Measurements from ENCODE around the gene GPC6. TPM values are rescaled to one million over a fixed set of nuclear protein-coding genes. Genes with fewer than 3 reads are reported as not detected.

Gene GPC6
- total RNA-seq, 4 donors from 2014 or later: 6.7 to 67.2 (median 11.1) TPM

DNA sequence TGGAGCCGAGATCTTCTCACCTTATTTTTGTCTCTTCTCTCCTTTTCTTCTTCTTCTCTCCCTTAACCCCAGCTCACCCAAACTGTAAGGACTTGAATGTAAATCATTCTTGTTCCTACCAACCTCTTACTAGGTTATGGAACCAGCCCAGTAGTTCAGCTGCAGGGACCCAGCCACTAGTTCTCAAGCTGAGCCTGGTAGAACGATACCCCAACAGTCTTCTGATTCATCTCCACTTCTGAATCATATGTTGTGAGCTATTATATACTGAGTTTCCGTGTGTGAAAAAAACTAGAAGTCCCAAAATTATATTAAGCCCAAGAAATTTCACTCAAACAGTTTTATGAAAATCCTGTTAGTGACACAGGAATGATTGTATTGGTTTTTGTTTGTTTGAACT is 1185.1 kb downstream of the GPC6 start:
- no peaks in the 10 kb centered on the region for H3K9me3 ChIP-seq
- no peak overlapping the region for H3K27ac ChIP-seq
- TF ChIP-seq, protein P1, sequence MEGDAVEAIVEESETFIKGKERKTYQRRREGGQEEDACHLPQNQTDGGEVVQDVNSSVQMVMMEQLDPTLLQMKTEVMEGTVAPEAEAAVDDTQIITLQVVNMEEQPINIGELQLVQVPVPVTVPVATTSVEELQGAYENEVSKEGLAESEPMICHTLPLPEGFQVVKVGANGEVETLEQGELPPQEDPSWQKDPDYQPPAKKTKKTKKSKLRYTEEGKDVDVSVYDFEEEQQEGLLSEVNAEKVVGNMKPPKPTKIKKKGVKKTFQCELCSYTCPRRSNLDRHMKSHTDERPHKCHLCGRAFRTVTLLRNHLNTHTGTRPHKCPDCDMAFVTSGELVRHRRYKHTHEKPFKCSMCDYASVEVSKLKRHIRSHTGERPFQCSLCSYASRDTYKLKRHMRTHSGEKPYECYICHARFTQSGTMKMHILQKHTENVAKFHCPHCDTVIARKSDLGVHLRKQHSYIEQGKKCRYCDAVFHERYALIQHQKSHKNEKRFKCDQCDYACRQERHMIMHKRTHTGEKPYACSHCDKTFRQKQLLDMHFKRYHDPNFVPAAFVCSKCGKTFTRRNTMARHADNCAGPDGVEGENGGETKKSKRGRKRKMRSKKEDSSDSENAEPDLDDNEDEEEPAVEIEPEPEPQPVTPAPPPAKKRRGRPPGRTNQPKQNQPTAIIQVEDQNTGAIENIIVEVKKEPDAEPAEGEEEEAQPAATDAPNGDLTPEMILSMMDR (IDR thresholded peaks at IDR 0.05): no peak
- no peak for TF ChIP-seq POLR2A (IDR thresholded peaks at IDR 0.05)
- intact Hi-C loops (cut with DNase I; ENCODE audit: low total_unique reads): no loop called here
- H3K4me1 ChIP-seq: no peaks in the 10 kb centered on the region
- H3K27me3 ChIP-seq: no peaks in the 10 kb centered on the region
- H3K36me3 ChIP-seq: no peaks in the 10 kb centered on the region
- no peak for DNase-seq
- no peak overlapping the region for H3K4me3 ChIP-seq

DNA sequence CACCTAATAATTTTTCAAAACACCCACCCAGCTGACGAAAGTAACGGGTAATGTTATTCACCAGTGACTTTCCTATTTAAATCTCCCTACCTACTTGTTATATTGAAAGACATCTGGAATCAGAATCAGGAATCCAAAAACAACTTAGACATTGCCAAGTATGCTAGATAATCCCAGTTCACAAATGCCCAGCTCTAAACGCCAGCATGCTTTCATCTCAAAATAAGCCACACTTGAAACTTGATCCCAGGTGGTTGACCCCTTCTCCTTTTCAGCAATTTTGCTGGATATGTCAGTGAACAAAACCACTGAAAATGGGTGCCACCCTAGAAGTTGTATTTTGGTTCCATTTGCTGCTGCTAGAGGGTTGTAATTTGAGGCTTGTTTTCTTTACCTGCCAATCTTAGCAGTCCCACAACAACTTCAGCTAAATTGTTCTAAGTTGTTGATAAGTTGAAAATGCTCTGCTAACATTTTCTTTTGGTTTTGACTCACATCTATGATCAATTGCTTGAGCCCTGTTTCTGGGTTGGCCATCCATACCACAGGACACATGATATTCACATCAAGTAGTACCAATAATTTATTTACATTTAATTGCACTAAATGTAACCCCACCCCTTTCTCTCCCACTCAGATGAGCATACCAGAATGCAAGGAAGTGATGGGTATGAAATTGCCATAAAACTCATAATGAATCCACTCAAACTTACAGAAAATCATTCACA is 1186.4 kb downstream of the GPC6 start:
- Histone ChIP-seq H3K9me3 (no peaks in the 10 kb centered on the region), H3K4me3 (no peak overlapping the region), H3K36me3 (no peaks in the 10 kb centered on the region), H3K27ac (no peak overlapping the region), H3K27me3 (no peaks in the 10 kb centered on the region), H3K4me1 (no peaks in the 10 kb centered on the region)
- DNase-seq: no peak
- intact Hi-C loops (cut with DNase I; ENCODE audit: low total_unique reads): no loop called here
- TF ChIP-seq POLR2A (IDR thresholded peaks at IDR 0.05): no peak
- TF ChIP-seq, protein P1 (IDR thresholded peaks at IDR 0.05): no peak

GRCh38 chr13:94413598-94413944 is 1187.0 kb downstream of the GPC6 start:
- DNase-seq: no peak
- Histone ChIP-seq H3K4me3 (no peak overlapping the region), H3K36me3 (no peaks in the 10 kb centered on the region), H3K27ac (no peak overlapping the region), H3K9me3 (no peaks in the 10 kb centered on the region), H3K4me1 (no peaks in the 10 kb centered on the region), H3K27me3 (no peaks in the 10 kb centered on the region)
- no peak for TF ChIP-seq POLR2A (IDR thresholded peaks at IDR 0.05)
- TF ChIP-seq, protein P1 (IDR thresholded peaks at IDR 0.05): no peak
- intact Hi-C loops (cut with DNase I; ENCODE audit: low total_unique reads): no loop called here

GRCh38 chr13:94414141-94414540 is 1187.5 kb downstream of the GPC6 start:
- Histone ChIP-seq H3K9me3 (no peaks in the 10 kb centered on the region), H3K36me3 (no peaks in the 10 kb centered on the region), H3K27me3 (no peaks in the 10 kb centered on the region), H3K4me3 (no peak overlapping the region), H3K27ac (no peak overlapping the region), H3K4me1 (no peaks in the 10 kb centered on the region)
- no peak for DNase-seq
- intact Hi-C loops (cut with DNase I; ENCODE audit: low total_unique reads): no loop called here
- TF ChIP-seq, protein P1 (IDR thresholded peaks at IDR 0.05): no peak
- TF ChIP-seq POLR2A (IDR thresholded peaks at IDR 0.05): no peak

DNA sequence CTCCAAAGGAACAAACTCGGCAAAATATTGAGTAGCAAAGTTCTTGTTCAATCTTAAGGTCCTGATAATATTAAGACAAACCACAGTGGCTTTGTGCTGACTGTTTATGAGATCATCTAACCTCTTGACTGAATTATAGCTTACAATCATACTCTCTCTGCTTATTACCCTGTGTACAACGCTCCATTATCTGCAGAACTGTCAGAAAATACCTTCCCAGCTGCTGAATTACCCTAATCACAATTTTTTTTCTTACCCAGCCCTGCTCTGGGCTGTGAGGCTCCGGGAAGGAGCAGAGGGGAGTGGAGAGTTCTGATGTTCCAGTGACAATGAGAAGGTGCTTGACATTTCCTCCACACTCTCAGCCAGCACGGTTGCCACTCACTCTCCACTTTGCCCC is 1188.1 kb downstream of the GPC6 start:
- intact Hi-C loops (cut with DNase I; ENCODE audit: low total_unique reads): no loop called here
- no peaks in the 10 kb centered on the region for H3K9me3 ChIP-seq
- TF ChIP-seq, protein P1 (IDR thresholded peaks at IDR 0.05): no peak
- no peak for TF ChIP-seq POLR2A (IDR thresholded peaks at IDR 0.05)

More for the DNA sequence above, 1188.1 kb downstream of the GPC6 start:
- no peak for DNase-seq
- Histone ChIP-seq H3K36me3 (no peaks in the 10 kb centered on the region), H3K27ac (no peak overlapping the region), H3K4me3 (no peak overlapping the region), H3K27me3 (no peaks in the 10 kb centered on the region), H3K4me1 (no peaks in the 10 kb centered on the region)

Data from uterus (tissue), 4 donors.